OCI-M2 (cell line): Measurements from ENCODE around the gene KCNJ12.
"Not testable (repeated sequence)": the region's sequence is repeated elsewhere in the genome, so short reads cannot be mapped to it uniquely, and the experiment has no call there.

Experiments used
- DNase-seq: peaks from one replicate; lab custom pipeline; 2025; ENCODE audit not compliant: unreplicated experiment; lab: John Stamatoyannopoulos, UW

Gene KCNJ12

GRCh38 chr17:21447552-21447951 lies 71.4 kb downstream of the KCNJ12 start:
- DNase-seq, result not testable (repeated sequence)

DNA sequence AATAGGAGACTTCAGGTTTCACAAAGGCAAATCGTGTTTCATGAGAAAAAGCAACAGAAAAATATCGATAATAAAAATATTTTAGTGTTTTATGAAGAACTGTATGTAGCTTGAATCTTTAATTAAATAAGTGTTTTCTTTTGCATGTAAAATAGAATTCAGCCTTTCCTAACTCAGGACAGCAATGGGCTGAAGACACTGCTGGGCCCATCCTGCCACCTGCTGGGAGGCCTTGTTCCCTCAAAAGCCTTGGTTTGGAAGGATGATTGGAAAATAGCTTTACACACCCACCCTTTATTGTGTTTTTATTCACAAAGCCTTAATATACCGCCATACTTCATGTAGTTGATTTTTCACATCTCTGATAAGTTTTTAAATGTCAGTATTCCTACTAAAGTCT lies 73.7 kb downstream of the KCNJ12 start:
- not testable (repeated sequence) for DNase-seq

DNA sequence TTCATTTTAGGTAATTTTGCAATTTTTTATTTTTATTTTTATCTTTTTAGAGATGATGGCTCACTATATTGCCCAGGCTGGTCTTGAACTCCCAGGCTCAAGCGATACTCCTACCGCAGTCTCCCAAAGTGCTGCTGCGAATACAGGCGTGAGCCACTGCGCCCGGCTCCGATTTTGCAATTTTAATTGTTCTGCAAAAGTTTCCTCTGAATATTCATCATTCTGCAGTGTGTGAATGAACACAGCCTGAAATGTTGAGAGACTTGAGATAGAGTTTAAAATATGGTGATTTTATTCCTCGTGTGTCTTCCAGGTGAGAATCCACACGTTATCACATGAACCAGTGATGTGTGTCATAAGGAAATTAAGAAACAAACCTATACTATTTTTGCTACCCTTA lies 75.8 kb downstream of the KCNJ12 start:
- DNase-seq, result no peak

- no peak for DNase-seq
These were observed 76.4 kb downstream of the KCNJ12 start for GRCh38 chr17:21452377-21453143.

- no peak for DNase-seq
These were observed 77.2 kb downstream of the KCNJ12 start for GRCh38 chr17:21453144-21453898.

GRCh38 chr17:21454006-21454405 lies 77.8 kb downstream of the KCNJ12 start:
- DNase-seq, result not testable (repeated sequence)

GRCh38 chr17:21454441-21454840 lies 78.3 kb downstream of the KCNJ12 start:
- DNase-seq, result no peak

DNA sequence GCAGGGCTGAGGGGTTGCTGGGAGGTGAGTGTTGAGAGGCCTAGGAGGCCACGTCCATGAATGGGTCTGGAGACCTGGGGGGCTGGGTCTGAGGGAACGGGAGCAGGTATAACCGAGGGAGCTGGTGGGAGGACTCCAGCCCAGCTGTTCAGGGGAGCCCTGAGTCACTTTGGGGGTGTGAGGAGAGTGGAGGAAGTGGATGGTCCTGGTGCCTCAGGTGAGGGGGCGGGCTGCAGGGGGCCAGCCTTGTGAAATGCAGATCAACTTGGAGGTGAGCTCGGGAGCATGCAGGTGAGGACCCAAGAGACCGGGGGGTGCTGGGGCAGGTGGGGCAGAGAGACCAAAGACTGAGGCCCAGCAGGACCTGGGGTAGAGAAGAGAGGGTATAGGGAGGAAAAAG lies 79.6 kb downstream of the KCNJ12 start:
- no peak for DNase-seq

DNA sequence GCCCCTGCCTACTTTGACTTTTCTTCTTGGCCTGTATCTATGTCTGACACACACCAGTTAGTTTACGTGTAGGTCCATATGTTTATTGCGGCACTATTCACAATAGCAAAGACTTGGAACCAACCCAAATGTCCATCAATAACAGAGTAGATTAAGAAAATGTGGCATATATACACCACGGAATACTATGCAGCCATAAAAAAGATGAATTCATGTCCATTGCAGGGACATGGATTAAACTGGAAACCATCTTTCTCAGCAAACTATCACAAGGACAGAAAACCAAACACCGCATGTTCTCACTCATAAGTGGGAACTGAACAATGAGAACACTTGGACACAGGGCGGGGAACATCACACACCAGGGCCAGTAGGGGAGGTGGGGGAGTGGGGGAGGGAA lies 80.3 kb downstream of the KCNJ12 start:
- not testable (repeated sequence) for DNase-seq

DNA sequence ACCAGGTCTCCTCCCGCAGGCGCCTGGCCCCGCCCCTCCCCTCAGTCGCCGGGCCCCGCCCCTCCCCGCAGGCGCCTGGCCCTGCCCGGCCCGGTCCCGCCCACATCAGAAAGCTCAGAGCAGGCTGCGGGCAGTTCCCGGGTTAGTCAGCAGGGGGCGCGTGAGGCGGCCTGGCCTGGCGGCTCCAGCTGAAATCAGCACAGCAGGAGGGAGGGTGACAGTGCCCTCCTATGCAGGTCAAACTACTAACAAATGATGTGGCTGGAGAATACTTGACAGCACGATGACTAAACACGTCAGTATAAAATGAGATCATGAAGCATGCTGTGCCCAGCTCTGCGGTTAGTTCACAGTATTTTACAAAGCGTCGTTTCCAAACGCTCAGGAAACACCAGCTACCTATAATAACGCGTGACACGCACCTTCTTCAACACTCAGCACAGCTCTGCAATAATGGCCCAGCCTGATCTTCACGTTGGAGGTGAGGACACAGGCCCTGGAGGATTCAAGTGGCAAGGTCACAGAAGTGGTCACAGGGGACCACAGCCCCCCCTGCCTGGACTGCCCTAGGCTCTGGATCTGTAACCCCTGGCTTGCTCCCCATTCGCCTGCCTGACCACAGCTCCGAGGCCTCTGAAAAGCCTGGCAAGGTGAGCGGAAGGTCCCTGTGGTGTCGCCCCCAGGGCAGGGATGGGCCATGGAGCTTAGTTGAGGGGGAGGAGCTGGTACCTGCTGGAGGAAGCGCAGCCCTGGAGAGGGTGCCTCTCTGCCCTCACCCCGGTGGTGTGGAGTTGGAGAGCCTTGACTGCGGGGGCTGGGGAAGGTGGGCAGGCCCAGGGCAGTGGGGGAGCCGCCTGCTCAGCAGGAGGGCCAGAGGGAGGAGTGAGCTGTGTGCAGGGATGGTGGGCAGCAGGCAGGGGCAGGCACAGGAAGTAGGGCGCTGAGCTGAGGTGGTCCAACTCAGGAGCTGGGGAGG lies 81.2 kb downstream of the KCNJ12 start:
- no peak for DNase-seq

GRCh38 chr17:21458054-21458453 lies 81.9 kb downstream of the KCNJ12 start:
- DNase-seq, result no peak

DNA sequence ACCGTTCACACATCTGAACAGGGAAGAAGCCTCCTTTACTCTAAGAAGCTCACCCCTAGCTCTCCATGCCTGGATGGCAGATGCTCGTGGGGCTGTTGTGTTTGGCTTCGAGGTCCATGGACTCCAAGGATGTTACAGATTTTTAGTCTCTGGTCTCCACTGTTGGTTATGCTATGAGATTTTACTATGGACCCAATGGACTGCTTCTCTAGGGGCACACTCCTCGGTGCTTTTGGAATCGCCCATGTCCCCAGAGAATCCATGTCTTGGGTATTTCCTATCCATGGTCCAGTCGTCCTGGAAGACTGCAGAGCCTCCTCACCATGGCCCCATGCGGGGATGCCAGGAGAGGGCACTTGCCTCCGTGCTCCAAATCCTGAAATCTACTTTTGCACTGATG lies 83.4 kb downstream of the KCNJ12 start:
- DNase-seq, result no peak

GRCh38 chr17:21460358-21460757 lies 84.2 kb downstream of the KCNJ12 start:
- no peak for DNase-seq

DNA sequence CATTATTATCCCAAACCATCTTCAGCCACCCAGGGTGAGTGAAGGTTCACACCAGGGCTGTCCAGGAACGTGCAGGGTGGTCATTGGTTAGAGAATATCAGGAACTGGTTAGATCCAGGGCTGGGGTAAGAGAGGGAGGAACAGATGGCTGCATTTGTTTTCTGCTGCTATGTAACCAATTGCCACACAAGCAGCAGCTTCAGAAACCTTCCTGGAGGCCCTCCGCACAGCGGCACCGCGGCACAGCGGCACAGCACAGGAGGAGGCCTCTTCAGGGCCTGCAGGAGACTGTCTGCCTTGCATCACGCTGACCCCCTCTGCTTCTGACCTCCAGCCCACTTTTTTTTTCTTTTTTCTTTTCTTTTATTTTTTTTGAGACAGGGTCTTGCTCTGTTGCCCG lies 86.1 kb downstream of the KCNJ12 start:
- no peak for DNase-seq

DNA sequence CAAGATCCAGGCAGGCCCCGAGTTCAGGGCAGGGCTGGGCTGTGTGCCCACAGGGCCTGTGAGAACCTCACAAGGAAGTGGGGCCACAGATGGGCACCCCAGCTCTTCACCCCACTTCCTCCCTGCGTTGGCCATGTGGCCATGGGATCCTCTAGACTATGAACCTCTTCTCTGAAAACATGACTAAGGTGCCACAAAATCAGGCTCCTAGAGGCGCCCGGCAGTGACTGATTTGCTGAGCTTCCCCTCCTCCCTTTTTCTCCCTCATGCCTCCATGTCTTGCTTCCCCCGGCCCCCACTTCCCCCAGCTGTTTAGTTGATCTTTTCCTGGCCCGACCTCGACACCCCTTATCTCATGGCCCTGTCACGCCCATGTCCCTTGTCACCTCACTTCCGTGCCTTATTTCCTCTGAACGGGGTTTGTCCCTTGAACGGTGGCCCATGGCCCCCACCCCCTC lies 87.1 kb downstream of the KCNJ12 start:
- no peak for DNase-seq

GRCh38 chr17:21463779-21464407 lies 87.7 kb downstream of the KCNJ12 start:
- DNase-seq, result no peak

DNA sequence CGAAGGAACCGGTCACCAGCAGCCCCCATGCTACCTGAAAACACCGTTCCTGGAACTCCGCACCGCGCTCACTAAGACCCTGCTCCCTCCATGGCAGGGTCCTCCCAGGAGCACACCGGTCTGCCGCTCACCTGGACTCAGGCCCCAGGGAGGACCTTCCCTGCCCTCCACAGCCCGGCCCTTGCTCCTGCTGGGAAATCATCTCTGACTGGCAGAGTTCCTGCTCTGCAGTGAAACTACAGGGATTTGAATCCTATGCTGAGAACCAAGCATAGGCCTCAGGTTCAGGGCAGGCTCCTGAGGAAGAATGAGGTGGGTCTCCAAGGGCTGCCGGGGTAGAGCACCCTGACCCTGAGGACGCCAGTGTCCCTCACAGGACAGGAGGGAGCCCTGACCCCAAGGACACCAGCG lies 88.5 kb downstream of the KCNJ12 start:
- DNase-seq, result no peak

GRCh38 chr17:21466550-21466949 lies 90.4 kb downstream of the KCNJ12 start:
- DNase-seq, result no peak

DNA sequence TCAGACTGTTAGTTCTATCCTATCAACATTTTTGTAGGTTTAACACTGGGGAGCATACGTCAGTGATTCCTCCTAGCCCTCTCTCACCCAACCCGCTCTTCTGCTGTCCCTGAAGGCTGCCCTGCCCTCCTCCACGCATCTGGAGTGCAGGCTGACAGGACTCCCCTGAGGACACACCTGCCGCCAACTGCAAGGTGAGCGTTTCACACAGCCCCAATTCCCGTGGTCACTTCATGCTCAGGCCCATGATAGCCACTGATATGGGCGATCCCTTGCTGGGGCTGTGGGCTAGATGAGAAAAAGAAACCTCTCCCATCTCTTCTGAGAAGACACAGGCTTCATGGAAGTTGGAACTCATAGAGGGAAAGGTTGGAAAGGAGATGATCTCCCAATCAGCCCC lies 91.0 kb downstream of the KCNJ12 start:
- DNase-seq, result no peak

DNA sequence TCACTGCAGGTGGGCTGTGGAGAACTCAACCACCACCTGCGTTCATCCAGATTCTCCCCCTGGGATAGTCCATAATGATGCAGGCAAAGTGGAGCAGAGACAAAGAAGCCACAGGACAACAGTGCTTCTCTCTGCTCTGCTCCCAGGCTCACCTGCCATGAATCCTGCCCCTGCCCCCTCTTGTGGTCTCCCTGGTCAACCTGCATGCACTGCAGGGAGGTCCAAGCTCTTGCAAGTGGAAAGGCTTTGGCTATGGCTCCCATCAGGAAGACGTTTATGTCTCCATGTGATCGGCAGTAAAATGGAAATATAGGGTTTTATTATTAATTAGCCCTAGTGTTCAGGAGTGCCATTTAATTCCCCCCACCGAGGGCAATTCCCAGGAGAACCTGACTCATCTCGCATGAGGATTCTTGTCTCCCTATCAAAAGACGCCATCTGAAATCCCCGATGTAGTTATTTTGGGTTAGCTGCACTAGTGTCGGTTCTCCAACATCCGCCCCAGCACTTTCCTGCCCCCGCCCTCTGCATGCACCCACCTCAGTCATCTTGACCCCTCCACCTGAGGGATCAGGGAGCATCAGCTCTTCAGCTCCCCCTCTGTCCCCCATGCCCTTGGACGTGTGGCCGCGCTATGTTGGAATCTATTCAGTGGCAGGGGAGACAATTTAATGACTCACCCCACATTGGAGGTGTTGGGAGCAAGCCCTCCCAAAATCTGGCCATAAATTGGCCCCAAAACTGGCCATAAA lies 91.8 kb downstream of the KCNJ12 start:
- DNase-seq, result no peak
